Ectodermal cell (in vitro differentiated cells): ENCODE measurements around the gene NEK11.

Source experiments
- H3K27ac ChIP-seq: 2 replicates; pipeline ENCODE4 v1.7.0; 2013; ENCODE audit warnings: mild to moderate bottlenecking, low read depth, low read length; ENCODE audit not compliant: insufficient read depth, poor library complexity, severe bottlenecking
- H3K27me3 ChIP-seq: 2 replicates; pipeline ENCODE4 v1.7.0; 2013; ENCODE audit warnings: mild to moderate bottlenecking, low read length; ENCODE audit not compliant: insufficient read depth, control insufficient read depth, poor library complexity, severe bottlenecking
- H3K36me3 ChIP-seq: one replicate; pipeline ENCODE4 v1.7.0; 2013; ENCODE audit warnings: low read length; ENCODE audit not compliant: control insufficient read depth, insufficient read depth
- H3K4me1 ChIP-seq: one replicate; pipeline ENCODE4 v1.7.0; 2013; ENCODE audit warnings: low read length; ENCODE audit not compliant: control insufficient read depth, insufficient read depth
- H3K4me3 ChIP-seq: 2 replicates; pipeline ENCODE4 v1.7.0; 2013; ENCODE audit warnings: low read depth, low read length, control low read depth; ENCODE audit not compliant: insufficient read depth
- H3K9me3 ChIP-seq: 2 replicates; pipeline ENCODE4 v1.7.0; 2013; ENCODE audit warnings: mild to moderate bottlenecking, low read length, moderate library complexity; ENCODE audit not compliant: control insufficient read depth
- WGBS, 2 experiments: methylation state at CpG; one replicate each; pipeline ENCODE4 v1.1.7; 2013; ENCODE audit warnings: missing lambda C conversion rate in 2 of 2; 5-methylcytosine and 5-hydroxymethylcytosine counted together

NEK11 gene

GRCh38 chr3:131072845-131073244 is 46.2 kb downstream of the NEK11 start:
- Histone ChIP-seq H3K27ac (no peak overlapping the region), H3K27me3 (no peaks in the 10 kb centered on the region), H3K9me3 (no peaks in the 10 kb centered on the region), H3K4me3 (no peak overlapping the region), H3K36me3 (no peaks in the 10 kb centered on the region), H3K4me1 (peaks cover 11% of the 10 kb centered on the region)
- WGBS, 2 experiments, result 92 to 96% methylated on average over 2 of the region's 2 CpGs

GRCh38 chr3:131075632-131076328 is 49.1 kb downstream of the NEK11 start:
- Histone ChIP-seq H3K27me3 (no peaks in the 10 kb centered on the region), H3K4me3 (no peak overlapping the region), H3K27ac (no peak overlapping the region), H3K36me3 (no peaks in the 10 kb centered on the region), H3K4me1 (peaks cover 17% of the 10 kb centered on the region), H3K9me3 (no peaks in the 10 kb centered on the region)
- WGBS, 2 experiments, result 68 to 71% methylated on average over 4 of the region's 4 CpGs

- WGBS, 2 experiments, result 0 to 13% methylated on average over 1 of the region's 1 CpG
- no peak overlapping the region for H3K4me3 ChIP-seq
- H3K4me1 ChIP-seq, result peaks cover 19% of the 10 kb centered on the region
- H3K36me3 ChIP-seq, result no peaks in the 10 kb centered on the region
- peak overlapping the region; percentile 16 for H3K27ac ChIP-seq
- H3K9me3 ChIP-seq, result no peaks in the 10 kb centered on the region
- H3K27me3 ChIP-seq, result no peaks in the 10 kb centered on the region
Measured at GRCh38 chr3:131077904-131078303, 51.2 kb downstream of the NEK11 start.

GRCh38 chr3:131079086-131079485 is 52.4 kb downstream of the NEK11 start:
- H3K4me1 ChIP-seq, result peaks cover 27% of the 10 kb centered on the region
- no peak overlapping the region for H3K4me3 ChIP-seq
- no peak overlapping the region for H3K27ac ChIP-seq
- H3K9me3 ChIP-seq, result no peaks in the 10 kb centered on the region
- 80% methylated on average over 1 of the region's 1 CpG; no CpG with 5 or more reads in 1 of the 2 experiments for WGBS, 2 experiments
- H3K36me3 ChIP-seq, result no peaks in the 10 kb centered on the region
- H3K27me3 ChIP-seq, result no peaks in the 10 kb centered on the region

GRCh38 chr3:131081224-131081623 is 54.5 kb downstream of the NEK11 start:
- WGBS, 2 experiments, result 89 to 98% methylated on average over 1 of the region's 1 CpG
- no peaks in the 10 kb centered on the region for H3K27me3 ChIP-seq
- no peaks in the 10 kb centered on the region for H3K9me3 ChIP-seq
- no peak overlapping the region for H3K4me3 ChIP-seq
- peaks cover 27% of the 10 kb centered on the region for H3K4me1 ChIP-seq
- H3K36me3 ChIP-seq, result no peaks in the 10 kb centered on the region
- no peak overlapping the region for H3K27ac ChIP-seq

- Histone ChIP-seq H3K4me1 (peaks cover 22% of the 10 kb centered on the region), H3K9me3 (no peaks in the 10 kb centered on the region), H3K27me3 (no peaks in the 10 kb centered on the region), H3K36me3 (no peaks in the 10 kb centered on the region), H3K27ac (no peak overlapping the region), H3K4me3 (no peak overlapping the region)
- 96% methylated on average over 2 of the region's 4 CpGs for WGBS, 2 experiments
Measured at GRCh38 chr3:131082246-131082645, 55.6 kb downstream of the NEK11 start.

- Histone ChIP-seq H3K4me3 (no peak overlapping the region), H3K4me1 (peaks cover 13% of the 10 kb centered on the region), H3K36me3 (no peaks in the 10 kb centered on the region), H3K9me3 (no peaks in the 10 kb centered on the region), H3K27ac (no peak overlapping the region), H3K27me3 (no peaks in the 10 kb centered on the region)
- WGBS, 2 experiments, result 39 to 54% methylated on average over 5 of the region's 5 CpGs
Measured at GRCh38 chr3:131082871-131083863, 56.5 kb downstream of the NEK11 start.

GRCh38 chr3:131091768-131092167 is 65.1 kb downstream of the NEK11 start:
- no peak overlapping the region for H3K4me3 ChIP-seq
- WGBS, 2 experiments, result 86 to 94% methylated on average over 3 of the region's 3 CpGs

GRCh38 chr3:131107637-131108433 is 81.2 kb downstream of the NEK11 start:
- 95 to 97% methylated on average over 4 of the region's 4 CpGs for WGBS, 2 experiments
- Histone ChIP-seq H3K27ac (no peak overlapping the region), H3K27me3 (no peaks in the 10 kb centered on the region), H3K36me3 (no peaks in the 10 kb centered on the region), H3K9me3 (no peaks in the 10 kb centered on the region), H3K4me3 (no peak overlapping the region), H3K4me1 (no peaks in the 10 kb centered on the region)

More at GRCh38 chr3:131091768-131092167, 65.1 kb downstream of the NEK11 start:
- no peaks in the 10 kb centered on the region for H3K27me3 ChIP-seq
- H3K36me3 ChIP-seq, result no peaks in the 10 kb centered on the region
- H3K27ac ChIP-seq, result no peak overlapping the region
- H3K4me1 ChIP-seq, result no peaks in the 10 kb centered on the region
- no peaks in the 10 kb centered on the region for H3K9me3 ChIP-seq
